CD4-positive, CD25-positive, alpha-beta regulatory T cell (primary cell): ENCODE results near the gene LINC00632. TPM values are rescaled to one million over a fixed set of nuclear protein-coding genes. Genes with fewer than 3 reads are reported as not detected.

Source experiments
- ATAC-seq, 2 donors: fragments of 150-1000 bp; cut with Tn5 transposase; one replicate each; pipeline ENCODE4 v1.10.0; 2021; ENCODE audit warnings: low read depth in 2 of 2, moderate number of reproducible peaks in 2 of 2, moderate library complexity in 1 of 2
- DNase-seq, 3 donors: peaks; one replicate each; pipeline versions ENCODE4 v3.0.0 to v3.0.0-alpha.2; 2012 to 2022; ENCODE audit warnings: mixed read lengths in 1 of 3
- H3K27ac ChIP-seq: one replicate; pipeline ENCODE4 v1.7.0; 2013; ENCODE audit warnings: mild to moderate bottlenecking, low read length; ENCODE audit not compliant: insufficient read depth, poor library complexity, severe bottlenecking
- H3K27me3 ChIP-seq: one replicate; pipeline ENCODE4 v1.7.0; 2013; ENCODE audit warnings: low read length; ENCODE audit not compliant: control insufficient read depth, insufficient read depth
- H3K36me3 ChIP-seq: one replicate; pipeline ENCODE4 v1.7.0; 2013; ENCODE audit warnings: mild to moderate bottlenecking, low read length, moderate library complexity; ENCODE audit not compliant: control insufficient read depth, insufficient read depth
- H3K4me1 ChIP-seq: 2 replicates; pipeline ENCODE4 v1.7.0; 2013; ENCODE audit warnings: mild to moderate bottlenecking, low read length; ENCODE audit not compliant: insufficient read depth, control insufficient read depth, poor library complexity, severe bottlenecking
- H3K4me3 ChIP-seq: one replicate; pipeline ENCODE4 v1.7.0; 2013; ENCODE audit warnings: low read depth, mild to moderate bottlenecking, low read length, moderate library complexity
- H3K9me3 ChIP-seq, 2 experiments: 1 replicate in 1 of 2; 2 replicates in 1 of 2; pipeline ENCODE4 v1.7.0; 2013; ENCODE audit warnings: low read length in 2 of 2, mild to moderate bottlenecking in 1 of 2, moderate library complexity in 1 of 2; ENCODE audit not compliant: control insufficient read depth in 2 of 2
- H3K27ac Mint-ChIP-seq, 3 donors: one replicate each; pipeline ENCODE4 v1.8.0; 2020 to 2022; ENCODE audit warnings: mild to moderate bottlenecking in 3 of 3, mixed read lengths in 3 of 3, moderate library complexity in 2 of 3
- H3K27me3 Mint-ChIP-seq: one replicate; pipeline ENCODE4 v1.8.0; 2022; ENCODE audit warnings: mild to moderate bottlenecking, mixed read lengths
- H3K36me3 Mint-ChIP-seq: one replicate; pipeline ENCODE4 v1.8.0; 2020; ENCODE audit warnings: mixed read lengths
- H3K4me1 Mint-ChIP-seq, 4 donors: one replicate each; pipeline ENCODE4 v1.8.0; 2020 to 2022; ENCODE audit warnings: mixed read lengths in 4 of 4, mild to moderate bottlenecking in 1 of 4
- H3K4me3 Mint-ChIP-seq, 4 donors: one replicate each; pipeline ENCODE4 v1.8.0; 2020 to 2022; ENCODE audit warnings: mild to moderate bottlenecking in 4 of 4, mixed read lengths in 4 of 4, moderate library complexity in 3 of 4
- H3K9me3 Mint-ChIP-seq, 7 donors: one replicate each; pipeline ENCODE4 v1.8.0; 2020 to 2022; ENCODE audit warnings: mixed read lengths in 7 of 7, mild to moderate bottlenecking in 3 of 7, moderate library complexity in 2 of 7
- polyA plus RNA-seq, 4 donors: library from polyadenylated mRNA; unstranded; fragments of 300-500 nt; fragmentation: Illumina TruSeq; gene quantifications; one replicate each; pipeline ENCODE4 v1.2.3, GENCODE V29; 2021
- total RNA-seq: library from RNA; stranded (reverse); gene quantifications from one replicate; pipeline ENCODE4 v1.2.3, GENCODE V29; 2022

The LINC00632 gene
- total and polyA plus RNA-seq, 5 donors from 2014 or later: 0.54 TPM; not detected in 4

DNA sequence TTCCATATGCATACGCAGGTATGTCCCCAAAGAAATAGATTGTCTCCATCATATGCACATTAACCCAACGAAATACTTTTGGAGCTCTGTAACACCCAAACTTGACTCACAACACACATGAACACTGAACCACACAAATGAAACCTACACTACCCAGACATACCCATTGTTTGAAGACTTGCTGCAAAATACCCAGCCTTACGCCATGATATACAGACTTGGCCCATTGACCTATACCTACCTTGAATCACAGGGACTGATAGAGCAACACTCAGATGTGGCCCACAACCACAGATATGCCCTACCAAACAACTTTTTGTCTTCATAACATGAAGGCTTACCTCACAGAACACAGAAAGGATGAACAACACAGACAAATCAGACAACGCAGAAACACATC is 15.9 kb downstream of the LINC00632 start:
- no peaks in the 10 kb centered on the region for H3K4me1 ChIP-seq
- H3K4me1 Mint-ChIP-seq: no peaks in the 10 kb centered on the region
- H3K36me3 Mint-ChIP-seq: no peaks in the 10 kb centered on the region
- ATAC-seq (no peak), DNase-seq (no peak)
- no peaks in the 10 kb centered on the region for H3K9me3 ChIP-seq
- no peak overlapping the region for H3K4me3 ChIP-seq
- H3K9me3 Mint-ChIP-seq: no peaks in the 10 kb centered on the region
- H3K27ac ChIP-seq: no peak overlapping the region
- H3K27me3 ChIP-seq: no peaks in the 10 kb centered on the region
- H3K27ac Mint-ChIP-seq: no peak overlapping the region
- no peaks in the 10 kb centered on the region for H3K36me3 ChIP-seq
- no peaks in the 10 kb centered on the region for H3K27me3 Mint-ChIP-seq
- no peak overlapping the region for H3K4me3 Mint-ChIP-seq

DNA sequence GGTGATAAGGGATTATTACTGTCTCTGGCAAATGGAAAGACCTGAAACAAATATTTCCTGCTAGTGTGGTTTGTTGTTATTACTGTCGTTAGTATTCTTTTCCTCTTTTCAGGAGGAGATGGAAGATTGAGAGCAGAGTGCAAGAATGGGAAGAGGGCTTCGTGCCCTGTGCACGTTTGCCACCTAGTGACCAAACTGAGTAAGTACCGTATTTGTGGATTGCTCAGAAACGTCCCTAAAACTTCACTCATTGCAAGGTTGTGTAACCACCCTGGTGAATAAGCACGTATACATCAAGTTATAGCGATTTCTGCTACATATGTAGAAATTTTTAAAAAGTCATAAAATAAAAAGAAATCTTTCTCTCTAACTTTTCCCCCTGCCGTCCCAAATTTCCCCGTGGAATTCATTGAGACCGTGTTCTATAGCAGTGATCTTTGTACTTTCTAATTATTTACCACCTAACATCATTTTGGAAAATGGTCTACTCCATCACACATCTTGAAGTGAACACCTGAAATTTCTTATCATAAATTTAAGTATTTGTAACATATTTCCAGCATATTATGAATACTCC is 24.3 kb downstream of the LINC00632 start:
- Histone ChIP-seq H3K27me3 (no peaks in the 10 kb centered on the region), H3K9me3 (no peaks in the 10 kb centered on the region), H3K27ac (no peak overlapping the region), H3K4me1 (no peaks in the 10 kb centered on the region), H3K4me3 (no peak overlapping the region), H3K36me3 (no peaks in the 10 kb centered on the region)
- DNase-seq (peak in 2 of 3 donors; percentile 8 to 33), ATAC-seq (no peak)
- Mint-ChIP-seq H3K27me3 (no peaks in the 10 kb centered on the region), H3K4me1 (no peaks in the 10 kb centered on the region), H3K36me3 (no peaks in the 10 kb centered on the region), H3K9me3 (no peaks in the 10 kb centered on the region), H3K4me3 (no peak overlapping the region), H3K27ac (no peak overlapping the region)

- H3K9me3 Mint-ChIP-seq: no peaks in the 10 kb centered on the region
- ATAC-seq: no peak
- H3K4me3 Mint-ChIP-seq: no peak overlapping the region
Measured at GRCh38 chrX:140744085-140744484, 34.5 kb downstream of the LINC00632 start.

DNA sequence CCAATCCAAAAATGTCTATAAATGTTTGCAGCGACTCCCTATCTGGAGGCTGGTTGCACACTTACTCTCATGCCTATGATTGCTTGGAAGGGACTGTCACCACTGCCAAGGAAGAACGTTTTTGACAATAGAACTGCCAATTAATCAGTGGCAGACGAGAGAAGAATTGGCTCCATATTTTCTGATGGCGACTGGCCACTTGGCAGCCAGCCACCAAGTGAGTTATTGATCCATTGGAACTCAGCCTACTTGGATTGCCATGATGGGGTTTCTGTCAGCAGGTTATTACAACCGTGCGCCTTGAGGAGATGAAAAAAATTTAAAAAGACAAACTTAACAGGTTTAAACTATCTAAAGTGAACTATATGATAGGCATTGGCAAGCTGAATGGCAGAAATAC is 47.4 kb downstream of the LINC00632 start:
- no peak overlapping the region for H3K4me3 Mint-ChIP-seq
- no peak overlapping the region for H3K27ac ChIP-seq
- no peaks in the 10 kb centered on the region for H3K4me1 ChIP-seq
- H3K36me3 Mint-ChIP-seq: no peaks in the 10 kb centered on the region
- no peak overlapping the region for H3K27ac Mint-ChIP-seq
- ATAC-seq (no peak), DNase-seq (no peak)
- H3K36me3 ChIP-seq: no peaks in the 10 kb centered on the region
- no peaks in the 10 kb centered on the region for H3K9me3 ChIP-seq
- H3K9me3 Mint-ChIP-seq: no peaks in the 10 kb centered on the region
- H3K27me3 ChIP-seq: no peaks in the 10 kb centered on the region
- no peaks in the 10 kb centered on the region for H3K4me1 Mint-ChIP-seq
- no peak overlapping the region for H3K4me3 ChIP-seq
- no peaks in the 10 kb centered on the region for H3K27me3 Mint-ChIP-seq

More at GRCh38 chrX:140744085-140744484, 34.5 kb downstream of the LINC00632 start:
- H3K4me1 Mint-ChIP-seq: no peaks in the 10 kb centered on the region
- Histone ChIP-seq H3K4me1 (no peaks in the 10 kb centered on the region), H3K36me3 (no peaks in the 10 kb centered on the region), H3K9me3 (no peaks in the 10 kb centered on the region), H3K27me3 (no peaks in the 10 kb centered on the region), H3K27ac (no peak overlapping the region), H3K4me3 (no peak overlapping the region)
- H3K36me3 Mint-ChIP-seq: no peaks in the 10 kb centered on the region
- no peaks in the 10 kb centered on the region for H3K27me3 Mint-ChIP-seq
- H3K27ac Mint-ChIP-seq: no peak overlapping the region
- DNase-seq: peak in 1 of 3 donors; percentile 3

DNA sequence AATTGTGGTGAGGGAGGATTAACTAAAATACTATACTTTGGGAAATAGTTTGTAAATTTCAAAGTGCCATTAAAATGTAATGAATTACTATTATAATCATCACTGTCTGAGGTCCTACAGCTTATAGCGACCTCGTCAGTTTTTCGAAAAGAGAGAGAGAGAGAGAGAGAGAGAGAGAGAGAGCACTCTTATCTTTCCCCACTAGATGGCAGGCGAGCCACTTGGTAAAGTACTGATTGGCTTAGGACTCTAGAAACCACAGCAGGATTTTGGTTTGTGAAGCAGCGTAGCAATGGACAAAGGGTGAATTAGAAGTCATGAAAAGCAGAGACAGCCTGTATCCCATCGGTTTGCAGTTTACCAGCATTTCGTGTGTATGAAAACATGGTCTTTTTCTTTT is 52.5 kb downstream of the LINC00632 start:
- no peaks in the 10 kb centered on the region for H3K9me3 ChIP-seq
- ATAC-seq: no peak
- no peaks in the 10 kb centered on the region for H3K4me1 ChIP-seq
- Mint-ChIP-seq H3K27me3 (peaks cover 6% of the 10 kb centered on the region), H3K27ac (no peak overlapping the region), H3K36me3 (no peaks in the 10 kb centered on the region), H3K9me3 (no peaks in the 10 kb centered on the region), H3K4me1 (no peaks in the 10 kb centered on the region), H3K4me3 (no peak overlapping the region)
- no peaks in the 10 kb centered on the region for H3K36me3 ChIP-seq
- H3K27me3 ChIP-seq: no peaks in the 10 kb centered on the region
- DNase-seq: peak in 2 of 3 donors; percentile 15 to 50
- no peak overlapping the region for H3K4me3 ChIP-seq
- H3K27ac ChIP-seq: no peak overlapping the region

GRCh38 chrX:140764401-140764919 is 54.9 kb downstream of the LINC00632 start:
- H3K27me3 ChIP-seq: no peaks in the 10 kb centered on the region
- no peaks in the 10 kb centered on the region for H3K9me3 ChIP-seq
- Mint-ChIP-seq H3K27me3 (peaks cover 6% of the 10 kb centered on the region), H3K4me1 (no peaks in the 10 kb centered on the region), H3K36me3 (no peaks in the 10 kb centered on the region), H3K27ac (no peak overlapping the region), H3K9me3 (no peaks in the 10 kb centered on the region), H3K4me3 (no peak overlapping the region)
- H3K4me1 ChIP-seq: no peaks in the 10 kb centered on the region
- H3K36me3 ChIP-seq: no peaks in the 10 kb centered on the region
- DNase-seq: no peak
- ATAC-seq: no peak
- no peak overlapping the region for H3K4me3 ChIP-seq
- no peak overlapping the region for H3K27ac ChIP-seq

- ATAC-seq (no peak), DNase-seq (no peak)
- H3K4me1 Mint-ChIP-seq: no peaks in the 10 kb centered on the region
- no peaks in the 10 kb centered on the region for H3K27me3 ChIP-seq
- no peak overlapping the region for H3K4me3 Mint-ChIP-seq
- H3K4me1 ChIP-seq: no peaks in the 10 kb centered on the region
- peaks cover 0 to 1% (median 0%) of the 10 kb centered on the region in 7 donors for H3K9me3 Mint-ChIP-seq
- H3K4me3 ChIP-seq: no peak overlapping the region
- no peaks in the 10 kb centered on the region for H3K36me3 Mint-ChIP-seq
- H3K9me3 ChIP-seq: no peaks in the 10 kb centered on the region
- no peak overlapping the region for H3K27ac Mint-ChIP-seq
- no peak overlapping the region for H3K27ac ChIP-seq
- peaks cover 6% of the 10 kb centered on the region for H3K27me3 Mint-ChIP-seq
- no peaks in the 10 kb centered on the region for H3K36me3 ChIP-seq
Measured at GRCh38 chrX:140765043-140765784, 55.7 kb downstream of the LINC00632 start.
